ENCODE measurements around the gene AGPAT2. TPM values are rescaled to one million over a fixed set of nuclear protein-coding genes. Genes with fewer than 3 reads are reported as not detected.

AGPAT2 gene
- total and polyA plus RNA-seq, 2 donors (not counting 1 experiment from before 2014, with no cell fraction given): 25.1 to 43.3 TPM

DNA sequence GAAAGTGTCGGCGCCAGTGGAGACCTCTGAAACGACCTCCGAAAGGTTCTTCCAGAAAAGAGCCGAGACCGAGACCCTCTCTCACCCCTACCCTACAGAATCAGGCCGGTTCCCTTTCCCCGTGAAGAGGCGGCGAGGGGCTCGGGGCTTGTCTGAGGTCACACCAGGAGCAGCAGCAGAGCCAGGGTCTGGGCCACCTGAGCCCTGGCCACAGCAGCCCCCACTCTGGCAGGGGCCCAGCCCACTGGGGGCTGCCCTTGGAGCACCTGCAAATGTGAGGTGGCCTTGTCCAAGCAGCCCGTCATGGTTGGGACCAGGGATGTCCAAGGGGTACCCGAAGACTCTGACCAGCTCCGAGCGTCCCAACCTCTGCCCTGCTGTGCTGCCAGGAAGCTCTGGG lies 9.2 kb downstream of the AGPAT2 start:
- no peak for TF ChIP-seq EZH2 (IDR thresholded peaks at IDR 0.05; ENCODE audit: low read length, missing control alignments)
- TF ChIP-seq, protein P1, sequence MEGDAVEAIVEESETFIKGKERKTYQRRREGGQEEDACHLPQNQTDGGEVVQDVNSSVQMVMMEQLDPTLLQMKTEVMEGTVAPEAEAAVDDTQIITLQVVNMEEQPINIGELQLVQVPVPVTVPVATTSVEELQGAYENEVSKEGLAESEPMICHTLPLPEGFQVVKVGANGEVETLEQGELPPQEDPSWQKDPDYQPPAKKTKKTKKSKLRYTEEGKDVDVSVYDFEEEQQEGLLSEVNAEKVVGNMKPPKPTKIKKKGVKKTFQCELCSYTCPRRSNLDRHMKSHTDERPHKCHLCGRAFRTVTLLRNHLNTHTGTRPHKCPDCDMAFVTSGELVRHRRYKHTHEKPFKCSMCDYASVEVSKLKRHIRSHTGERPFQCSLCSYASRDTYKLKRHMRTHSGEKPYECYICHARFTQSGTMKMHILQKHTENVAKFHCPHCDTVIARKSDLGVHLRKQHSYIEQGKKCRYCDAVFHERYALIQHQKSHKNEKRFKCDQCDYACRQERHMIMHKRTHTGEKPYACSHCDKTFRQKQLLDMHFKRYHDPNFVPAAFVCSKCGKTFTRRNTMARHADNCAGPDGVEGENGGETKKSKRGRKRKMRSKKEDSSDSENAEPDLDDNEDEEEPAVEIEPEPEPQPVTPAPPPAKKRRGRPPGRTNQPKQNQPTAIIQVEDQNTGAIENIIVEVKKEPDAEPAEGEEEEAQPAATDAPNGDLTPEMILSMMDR (conservative IDR thresholded peaks at IDR 0.05 in 1 of 2, IDR thresholded peaks at IDR 0.05 in 1 of 2; ENCODE audit: low read depth in 1 of 2, low read length in 2 of 2): no peak
- no peak for DNase-seq (ENCODE audit: low read depth in 2 of 2)
- Histone ChIP-seq H3K79me2 (ENCODE audit: control insufficient read depth, insufficient read depth, low read length) (no peaks in the 10 kb centered on the region), H3K9me3 (ENCODE audit: control insufficient read depth, insufficient read depth, low read depth, low read length) (no peaks in the 10 kb centered on the region), H3K36me3 (ENCODE audit: control insufficient read depth, insufficient read depth, low read length) (peaks cover 5% of the 10 kb centered on the region), H3K27me3 (ENCODE audit: control insufficient read depth, insufficient read depth, low read length) (no peaks in the 10 kb centered on the region), H2AFZ (ENCODE audit: low read length) (no peak overlapping the region), H3K27ac (ENCODE audit: insufficient read depth, low read length) (no peak overlapping the region), H4K20me1 (ENCODE audit: control insufficient read depth, extremely low read depth, insufficient read depth, low read length) (no peaks in the 10 kb centered on the region), H3K4me1 (ENCODE audit: control insufficient read depth, extremely low read depth, insufficient read depth, low read length) (no peaks in the 10 kb centered on the region), H3K4me2 (ENCODE audit: extremely low read depth, insufficient read depth, low read length) (no peak overlapping the region), H3K4me3 (replicated peaks in 1 of 4; ENCODE audit: control extremely low read depth in 1 of 4, insufficient read depth in 1 of 4, low read depth in 3 of 4, low read length in 4 of 4) (no peak overlapping the region), H3K9ac (ENCODE audit: insufficient read depth, low read length) (no peak overlapping the region)

- Histone ChIP-seq H3K4me1 (ENCODE audit: control insufficient read depth, extremely low read depth, insufficient read depth, low read length) (no peaks in the 10 kb centered on the region), H4K20me1 (ENCODE audit: control insufficient read depth, extremely low read depth, insufficient read depth, low read length) (no peaks in the 10 kb centered on the region), H3K9ac (ENCODE audit: insufficient read depth, low read length) (no peak overlapping the region), H3K9me3 (ENCODE audit: control insufficient read depth, insufficient read depth, low read depth, low read length) (no peaks in the 10 kb centered on the region), H2AFZ (ENCODE audit: low read length) (no peak overlapping the region), H3K79me2 (ENCODE audit: control insufficient read depth, insufficient read depth, low read length) (no peaks in the 10 kb centered on the region), H3K4me2 (ENCODE audit: extremely low read depth, insufficient read depth, low read length) (no peak overlapping the region), H3K4me3 (replicated peaks in 1 of 4; ENCODE audit: control extremely low read depth in 1 of 4, insufficient read depth in 1 of 4, low read depth in 3 of 4, low read length in 4 of 4) (no peak overlapping the region), H3K27me3 (ENCODE audit: control insufficient read depth, insufficient read depth, low read length) (no peaks in the 10 kb centered on the region), H3K36me3 (ENCODE audit: control insufficient read depth, insufficient read depth, low read length) (peaks cover 5% of the 10 kb centered on the region), H3K27ac (ENCODE audit: insufficient read depth, low read length) (no peak overlapping the region)
- no peak for TF ChIP-seq EZH2 (IDR thresholded peaks at IDR 0.05; ENCODE audit: low read length, missing control alignments)
- TF ChIP-seq, protein P1 (conservative IDR thresholded peaks at IDR 0.05 in 1 of 2, IDR thresholded peaks at IDR 0.05 in 1 of 2; ENCODE audit: low read depth in 1 of 2, low read length in 2 of 2): no peak
- no peak for DNase-seq (ENCODE audit: low read depth in 2 of 2)
Observed at GRCh38 chr9:136676920-136677686, 10.2 kb downstream of the AGPAT2 start.

DNA sequence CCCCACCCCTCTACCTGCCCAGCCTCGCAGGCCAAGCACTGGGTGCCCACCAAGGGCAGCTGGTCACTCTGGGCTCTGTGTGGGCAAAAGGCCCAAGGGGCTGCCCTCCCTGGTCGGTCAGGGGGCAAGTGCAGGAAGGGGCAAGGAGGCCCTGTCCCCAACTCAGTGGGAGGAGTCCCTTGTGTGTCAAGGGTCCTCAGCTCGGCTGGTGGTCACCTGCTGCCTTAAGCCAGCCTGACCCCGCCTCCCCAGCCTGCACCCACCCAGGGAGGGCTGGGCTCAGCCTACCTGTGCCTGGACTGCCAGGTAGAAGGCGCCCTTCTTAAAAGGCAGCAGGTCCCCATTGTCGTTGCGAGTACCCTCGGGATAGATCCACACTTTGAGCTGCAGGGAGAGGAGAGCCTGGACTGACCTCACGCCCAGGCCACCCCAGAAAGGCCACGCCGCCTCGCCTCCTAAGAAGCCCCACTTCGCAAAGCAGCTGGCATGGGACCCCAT lies 10.9 kb downstream of the AGPAT2 start:
- Histone ChIP-seq H3K36me3 (ENCODE audit: control insufficient read depth, insufficient read depth, low read length) (peaks cover 5% of the 10 kb centered on the region), H3K4me2 (ENCODE audit: extremely low read depth, insufficient read depth, low read length) (no peak overlapping the region), H3K27ac (ENCODE audit: insufficient read depth, low read length) (no peak overlapping the region), H3K4me3 (replicated peaks in 1 of 4; ENCODE audit: control extremely low read depth in 1 of 4, insufficient read depth in 1 of 4, low read depth in 3 of 4, low read length in 4 of 4) (no peak overlapping the region), H3K27me3 (ENCODE audit: control insufficient read depth, insufficient read depth, low read length) (no peaks in the 10 kb centered on the region), H3K9ac (ENCODE audit: insufficient read depth, low read length) (no peak overlapping the region), H3K4me1 (ENCODE audit: control insufficient read depth, extremely low read depth, insufficient read depth, low read length) (no peaks in the 10 kb centered on the region), H2AFZ (ENCODE audit: low read length) (no peak overlapping the region), H4K20me1 (ENCODE audit: control insufficient read depth, extremely low read depth, insufficient read depth, low read length) (no peaks in the 10 kb centered on the region), H3K79me2 (ENCODE audit: control insufficient read depth, insufficient read depth, low read length) (no peaks in the 10 kb centered on the region), H3K9me3 (ENCODE audit: control insufficient read depth, insufficient read depth, low read depth, low read length) (no peaks in the 10 kb centered on the region)
- DNase-seq (ENCODE audit: low read depth in 2 of 2): no peak
- no peak for TF ChIP-seq EZH2 (IDR thresholded peaks at IDR 0.05; ENCODE audit: low read length, missing control alignments)
- TF ChIP-seq, protein P1 (conservative IDR thresholded peaks at IDR 0.05 in 1 of 2, IDR thresholded peaks at IDR 0.05 in 1 of 2; ENCODE audit: low read depth in 1 of 2, low read length in 2 of 2): no peak

Measured in fibroblast of lung (primary cell).